Activated T-cell treated with anti-CD3 and anti-CD28 coated beads, Interleukin-2, amount 50 U/mL, for 1 hour (primary cell): ENCODE results near the gene JAK3.
A peak's percentile ranks its signal among the peaks of the same experiment; 100 is the strongest.

Source experiments
- DNase-seq: peaks from one replicate; pipeline ENCODE4 v3.0.0-alpha.2; 2020

Gene JAK3

DNA sequence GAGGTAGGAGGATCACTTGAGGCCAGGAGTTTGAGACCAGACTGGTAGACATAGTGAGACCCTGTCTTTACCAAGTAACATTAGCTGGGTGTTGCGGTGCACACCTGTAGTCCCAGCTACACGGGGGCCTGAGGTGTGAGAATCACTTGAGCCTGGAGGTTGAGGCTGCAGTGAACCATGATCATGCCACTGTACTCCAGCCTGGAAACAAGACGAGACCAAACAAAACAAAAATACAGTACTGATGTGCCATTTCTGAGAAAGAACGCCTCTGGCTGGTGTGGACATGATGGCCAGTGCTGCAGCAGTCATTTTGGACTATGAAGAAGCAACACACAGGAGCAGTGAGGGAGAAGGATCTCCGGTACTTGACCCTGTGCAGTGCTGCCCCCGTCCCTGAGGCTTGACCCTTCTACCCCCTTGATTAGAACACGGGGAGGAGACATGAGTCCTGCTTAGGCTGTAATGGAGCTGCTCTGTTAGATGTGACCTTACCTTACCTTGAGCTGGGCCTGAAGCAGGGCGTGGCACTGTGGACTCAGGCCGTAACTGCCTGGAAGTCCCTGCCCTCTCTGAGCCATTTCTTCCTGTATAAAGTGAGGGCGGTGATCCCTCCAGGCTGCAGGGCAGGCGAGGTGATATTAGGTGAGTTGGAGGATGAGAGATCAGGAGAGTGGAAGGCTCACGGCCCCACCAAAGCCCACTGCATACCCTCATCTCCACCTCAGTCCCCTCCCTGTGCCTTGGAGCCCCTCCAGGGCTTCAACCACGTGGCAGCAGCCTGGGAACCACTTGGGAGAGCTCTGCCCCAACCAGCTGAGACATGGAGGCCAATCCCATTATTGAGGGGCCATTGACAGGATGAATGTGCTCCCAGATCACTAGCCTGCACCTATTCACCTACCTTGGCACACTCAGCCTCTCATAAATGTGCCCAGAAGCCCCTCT, 17.9 kb upstream of the JAK3 start:
- DNase-seq: no peak

DNA sequence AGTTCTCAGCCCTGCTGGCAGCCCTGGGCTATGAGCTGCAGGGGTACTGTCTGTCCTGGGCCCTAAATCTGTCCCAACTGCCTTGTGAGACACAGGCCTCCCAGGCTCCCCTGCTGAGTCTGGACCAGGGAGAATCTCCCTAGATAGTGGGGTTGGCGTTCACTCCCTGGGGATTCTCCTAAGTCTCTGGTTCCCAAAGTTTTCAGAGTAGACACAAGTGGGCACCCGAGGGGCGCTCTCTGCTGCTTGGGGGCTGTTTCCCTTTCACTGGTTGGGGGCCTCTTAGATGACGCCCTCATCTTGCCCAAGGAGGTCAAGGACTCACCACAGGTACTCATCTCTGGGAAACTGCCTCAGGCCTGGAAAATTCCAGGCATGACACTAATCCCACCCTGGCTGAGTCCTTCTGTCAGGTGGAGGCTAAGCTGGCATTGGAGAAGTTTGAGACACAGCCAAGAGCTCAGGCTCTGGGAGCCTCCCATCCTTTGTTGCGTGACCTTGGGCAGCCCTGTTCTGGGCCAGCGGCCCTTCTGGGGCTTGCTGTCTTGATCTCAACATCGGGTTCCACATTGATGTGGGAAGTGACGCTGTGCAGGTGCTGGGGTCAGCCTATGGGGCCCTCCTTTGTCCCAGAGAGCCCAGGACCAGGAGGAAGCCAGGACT, 15.9 kb upstream of the JAK3 start:
- no peak for DNase-seq

- DNase-seq: no peak
Observed at GRCh38 chr19:17862711-17863519, 15.1 kb upstream of the JAK3 start.

GRCh38 chr19:17861542-17862402, 14.0 kb upstream of the JAK3 start:
- no peak for DNase-seq

DNA sequence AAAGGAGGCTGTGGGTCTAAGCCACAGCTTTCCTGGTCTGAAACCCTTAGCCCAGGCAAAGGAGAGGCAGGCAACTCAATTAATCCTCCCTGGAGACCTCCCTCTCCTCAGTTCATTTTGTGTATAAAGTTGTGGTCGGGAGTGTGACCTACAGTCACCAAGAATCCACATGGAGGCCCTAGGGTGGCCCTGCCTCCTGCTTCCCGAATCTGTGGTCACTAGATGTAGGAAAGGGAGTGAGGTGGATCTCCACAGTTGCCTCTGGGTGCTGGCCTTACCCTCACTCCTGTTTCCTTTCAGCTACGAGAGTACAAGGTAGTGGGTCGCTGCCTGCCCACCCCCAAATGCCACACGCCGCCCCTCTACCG, 13.2 kb upstream of the JAK3 start:
- DNase-seq: no peak

DNA sequence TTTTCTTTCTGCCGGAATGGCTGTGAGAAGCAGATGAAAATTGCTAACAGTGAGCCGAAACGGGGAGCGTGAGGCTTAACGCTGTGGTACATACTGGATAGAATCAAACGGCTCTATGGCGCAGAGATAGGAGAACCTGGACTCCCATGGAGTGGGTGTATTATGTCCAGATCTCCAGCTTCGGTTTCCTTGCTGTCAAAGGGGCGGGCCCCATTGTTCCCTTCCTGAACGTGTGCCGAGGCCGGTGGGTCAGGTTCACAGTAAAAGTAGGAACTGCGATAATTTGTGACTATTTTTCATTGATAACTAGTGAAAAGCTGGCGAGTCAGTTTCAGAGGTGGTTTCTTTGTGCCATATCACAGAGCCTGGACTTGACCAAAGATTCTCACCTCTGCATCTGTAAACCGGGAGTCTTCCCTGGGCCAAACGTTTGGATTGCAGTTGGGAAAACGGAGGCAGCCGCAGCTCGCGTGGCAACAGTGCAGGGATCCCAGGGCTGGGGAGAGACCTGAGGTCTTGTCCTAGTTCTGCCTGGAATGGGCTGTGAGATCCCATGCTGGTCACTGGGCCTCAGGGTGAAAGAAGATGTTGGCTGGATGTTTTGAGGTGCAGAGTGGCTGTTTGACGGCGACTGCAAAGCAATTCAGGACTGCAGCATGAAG, 12.7 kb upstream of the JAK3 start:
- no peak for DNase-seq

DNA sequence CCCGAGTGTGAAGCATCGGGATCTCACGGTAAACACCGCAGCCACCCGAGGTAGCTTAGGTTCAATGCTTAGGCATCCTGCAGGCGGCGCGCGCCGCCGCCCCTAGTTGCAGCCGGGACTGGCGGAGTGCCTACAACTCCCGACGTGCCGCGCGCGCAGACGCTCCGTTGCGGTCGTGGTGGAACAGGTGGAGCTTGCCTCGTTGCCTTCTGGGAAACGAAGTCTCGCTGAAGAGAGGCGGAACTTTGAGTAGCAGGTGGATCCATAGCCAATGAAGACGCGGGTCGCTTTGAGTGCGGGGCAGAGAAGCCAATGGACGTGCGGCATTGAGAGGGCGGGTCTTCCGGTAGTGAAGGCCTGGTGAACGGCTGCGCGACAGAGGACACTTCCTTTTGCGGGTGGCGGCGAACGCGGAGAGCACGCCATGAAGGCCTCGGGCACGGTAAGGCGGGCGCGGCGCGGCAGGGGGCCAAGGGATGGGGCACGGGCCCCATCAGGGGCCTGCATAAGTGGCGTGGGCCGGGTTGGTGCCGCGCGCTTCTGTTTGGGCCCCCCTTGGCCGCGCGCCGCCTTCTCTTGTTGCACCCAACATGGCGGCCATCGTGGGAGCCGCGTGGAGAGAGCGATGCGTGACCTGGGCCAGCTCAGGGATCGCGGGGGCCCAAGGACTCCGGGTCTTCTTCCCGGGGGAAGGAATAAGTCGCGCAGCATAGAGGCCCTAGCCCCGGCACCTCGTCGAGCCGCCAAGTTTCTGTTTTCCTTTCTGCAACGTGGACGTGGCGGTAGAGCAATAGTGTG, 11.9 kb upstream of the JAK3 start, which contains the start of gene RPL18A:
Gene RPL18A (plus strand): TSS at position 378 of the 798 bp plus-strand sequence. CDS start 47 bp downstream, at position 425.
- DNase-seq: peak; percentile 97

DNA sequence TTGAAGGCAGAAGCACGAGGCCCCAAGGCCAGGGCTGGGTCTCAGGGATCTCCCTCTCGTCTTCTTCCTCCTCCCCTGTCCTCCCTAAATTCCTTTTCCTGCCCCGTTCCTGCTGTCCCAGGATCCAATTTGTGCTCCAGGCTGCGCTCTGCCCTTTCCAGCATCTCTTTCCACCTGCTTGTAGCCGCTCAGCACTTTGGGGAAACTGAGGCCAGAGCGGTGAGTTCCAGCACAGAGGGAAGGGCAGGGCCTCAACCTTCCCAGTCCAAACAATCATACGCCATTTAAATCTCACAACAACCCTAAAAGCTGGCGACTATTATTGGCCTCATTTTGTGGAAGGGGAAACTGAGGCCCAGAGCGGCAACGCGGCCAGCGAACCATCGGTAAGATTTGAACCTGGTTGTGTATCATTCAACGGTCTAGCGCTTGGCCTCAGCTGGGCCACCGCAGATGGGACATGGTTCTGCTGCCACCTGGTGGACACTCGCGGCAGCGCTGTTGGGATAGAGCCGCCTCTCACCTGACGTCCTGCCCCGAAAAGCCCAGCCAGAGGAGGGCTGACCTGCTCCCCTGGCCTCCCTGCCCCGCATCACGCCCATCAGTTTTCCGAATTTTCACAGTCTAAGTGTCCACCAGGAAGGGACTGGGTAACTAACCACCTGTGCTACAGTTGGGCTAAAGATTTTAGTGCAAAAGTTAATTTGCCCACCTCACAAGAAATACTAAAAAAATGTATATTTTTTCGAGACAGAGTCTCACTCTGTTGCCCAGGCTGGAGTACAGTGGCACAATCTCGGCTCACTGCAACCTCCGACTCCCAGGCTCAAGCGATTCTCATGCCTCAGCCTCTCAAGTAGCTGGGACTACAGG, 7.7 kb upstream of the JAK3 start:
- DNase-seq: peak; percentile 94

DNA sequence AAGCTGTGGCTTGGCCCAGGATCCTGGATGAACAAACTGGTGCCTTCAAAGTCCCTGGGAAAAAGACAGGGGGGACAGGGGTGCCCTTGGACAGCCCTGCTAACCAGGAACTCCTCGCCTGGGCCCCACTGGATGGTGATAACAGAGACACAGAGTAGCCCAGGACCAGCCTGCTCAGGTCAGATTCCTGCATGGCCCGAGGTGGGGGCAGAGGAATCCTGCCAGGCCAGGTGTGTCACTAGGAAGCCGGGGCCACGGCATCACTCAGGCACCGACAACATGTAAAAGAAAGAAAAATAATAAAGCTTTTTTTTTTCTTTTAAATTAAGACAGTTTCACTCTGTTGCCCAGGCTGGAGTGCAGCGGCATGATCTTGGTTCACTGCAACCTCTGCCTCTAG, 6.3 kb upstream of the JAK3 start:
- no peak for DNase-seq

DNA sequence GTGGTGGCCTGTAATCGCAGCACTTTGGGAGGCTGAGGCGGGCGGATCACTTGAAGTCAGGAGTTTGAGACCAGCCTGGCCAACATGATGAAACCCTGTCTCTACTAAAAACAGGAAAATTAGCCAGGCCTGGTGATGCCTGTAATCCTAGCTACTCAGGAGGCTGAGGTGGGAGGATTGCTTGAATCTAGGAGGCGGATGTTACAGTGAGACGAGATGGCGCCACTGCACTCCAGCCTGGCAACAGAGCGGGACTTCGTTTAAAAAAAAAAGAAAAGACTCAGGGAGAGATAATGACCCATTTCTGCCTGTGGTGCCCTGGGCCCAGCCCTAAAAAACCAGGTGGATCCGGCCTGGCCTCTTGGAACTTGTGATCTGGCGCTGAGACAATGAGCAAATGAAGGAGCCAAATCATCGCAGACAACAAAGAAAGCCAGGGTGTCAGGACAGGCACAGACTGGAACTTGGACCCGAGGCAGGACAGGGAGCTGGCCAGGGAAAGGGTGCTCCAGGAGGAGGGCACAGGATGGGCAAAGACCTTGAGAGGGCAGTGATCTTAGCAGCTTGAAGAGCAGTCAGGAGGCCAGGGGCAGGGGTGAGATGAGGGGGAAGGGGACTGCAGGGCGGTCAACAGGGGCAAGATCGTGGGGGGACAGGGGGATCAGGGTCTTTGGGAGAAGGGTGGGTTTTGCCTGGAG, 962 bp upstream of the JAK3 start:
- no peak for DNase-seq

GRCh38 chr19:17846146-17846545, 1.6 kb downstream of the JAK3 start:
- DNase-seq: no peak

- no peak for DNase-seq
Observed at GRCh38 chr19:17843908-17844490, 3.8 kb downstream of the JAK3 start.

DNA sequence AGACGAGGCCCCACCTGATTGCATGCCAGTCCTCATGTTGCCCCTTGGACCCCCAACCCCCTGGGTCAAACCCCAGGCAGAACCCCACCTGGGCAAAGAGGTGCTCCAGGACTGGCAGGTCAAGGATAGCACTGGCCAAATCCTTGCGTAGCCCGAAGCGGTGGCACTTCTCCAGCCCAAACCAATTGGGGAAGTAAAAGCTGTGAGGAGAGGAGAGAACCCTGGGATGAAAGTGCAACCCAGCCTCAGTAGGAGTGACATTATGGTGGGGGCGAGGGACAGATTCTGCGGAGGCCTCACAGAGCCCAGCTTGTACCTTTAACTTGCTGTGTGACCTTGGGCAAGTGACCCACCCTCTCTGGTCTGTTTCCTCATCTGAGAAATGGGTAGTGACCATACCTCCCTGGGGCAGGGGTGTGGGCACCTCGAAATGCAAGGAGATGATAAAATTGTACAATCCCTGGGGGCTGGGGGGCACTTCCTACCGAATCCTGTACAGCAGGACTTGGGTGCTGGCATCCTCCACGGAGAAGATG, 4.4 kb downstream of the JAK3 start:
- DNase-seq: no peak

DNA sequence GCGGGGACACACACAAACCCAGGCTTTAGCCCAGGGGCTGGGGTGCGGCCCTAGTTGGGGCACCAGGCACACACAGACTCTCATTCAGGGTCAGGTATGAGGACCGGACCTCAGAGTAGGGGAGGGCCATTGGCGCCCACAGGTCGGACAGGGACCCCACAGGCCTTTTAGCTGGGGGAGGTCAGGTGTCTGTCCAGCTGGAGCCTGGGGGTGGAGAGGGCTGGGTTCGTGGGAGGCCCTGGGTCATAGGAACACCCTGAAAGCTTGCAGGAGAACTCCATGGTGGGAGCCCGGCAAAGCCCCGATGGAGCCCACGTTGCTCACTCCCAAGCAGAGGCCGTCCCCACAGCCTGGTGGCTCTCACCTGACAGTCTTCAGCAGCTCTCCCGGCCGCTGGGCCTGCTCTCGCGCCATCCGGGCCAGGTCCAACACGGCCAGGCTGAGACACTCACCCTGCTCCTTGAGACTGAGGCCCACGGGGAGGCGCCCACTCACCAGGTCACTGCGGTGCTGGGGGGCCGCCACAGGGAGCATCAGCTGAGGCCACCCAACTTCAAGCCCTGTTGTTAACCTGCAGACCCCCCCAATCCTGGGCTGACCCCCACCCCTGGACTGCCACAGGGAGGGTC, 5.0 kb downstream of the JAK3 start:
- DNase-seq: no peak

DNA sequence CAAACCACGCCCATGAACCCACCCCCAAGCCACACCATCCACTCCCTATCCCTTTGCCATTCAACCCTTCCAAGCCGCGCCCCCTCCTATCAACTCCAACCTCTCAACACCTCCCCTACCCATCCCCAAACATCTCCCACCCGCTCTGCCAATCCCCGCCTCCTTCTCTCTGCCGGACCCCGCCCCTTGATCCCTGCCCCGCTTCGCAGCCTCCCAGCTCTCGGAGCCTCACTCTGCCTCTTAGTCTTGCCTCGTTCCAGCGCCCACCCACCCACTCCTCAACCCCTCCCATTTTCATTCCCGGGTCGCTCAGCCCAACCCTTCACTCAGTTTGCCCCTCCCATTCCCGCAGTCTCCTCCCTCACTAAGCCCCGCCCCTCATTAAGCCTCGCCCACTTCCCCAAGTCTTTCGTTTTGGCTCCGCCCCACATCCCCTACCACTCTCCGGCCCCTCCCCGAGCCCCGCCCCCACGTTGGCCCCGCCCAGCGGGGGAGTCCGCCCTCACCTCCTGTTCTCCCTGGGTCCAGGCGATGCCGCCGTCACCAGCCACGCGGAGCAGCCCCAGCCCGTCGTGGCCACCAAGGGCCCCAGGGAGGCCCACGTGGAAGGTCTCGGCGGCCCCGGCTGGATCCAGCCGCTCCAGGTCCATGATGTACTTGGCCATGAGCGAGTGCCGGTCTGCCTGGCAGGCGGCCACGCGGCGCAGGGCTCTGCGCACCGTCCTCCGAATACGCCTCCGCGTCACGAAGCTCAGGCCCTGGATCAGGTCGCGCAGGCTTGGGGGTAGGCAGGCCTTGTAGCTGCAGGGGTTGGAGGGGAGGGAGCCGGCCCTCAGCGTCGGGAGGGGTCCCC, 5.7 kb downstream of the JAK3 start:
- peak; percentile 55 for DNase-seq

GRCh38 chr19:17841371-17841809, 6.4 kb downstream of the JAK3 start:
- DNase-seq: no peak

- no peak for DNase-seq
Observed at GRCh38 chr19:17840019-17840418, 7.8 kb downstream of the JAK3 start.
